Inferior parietal cortex (tissue), 1 donor: ENCODE results near the gene ANKRD34C.
A peak's percentile ranks its signal among the peaks of the same experiment; 100 is the strongest.

Experiments used
- DNase-seq: peaks from one replicate; pipeline ENCODE4 v3.0.0-alpha.2; 2016; ENCODE audit errors: extremely low spot score

ANKRD34C gene

DNA sequence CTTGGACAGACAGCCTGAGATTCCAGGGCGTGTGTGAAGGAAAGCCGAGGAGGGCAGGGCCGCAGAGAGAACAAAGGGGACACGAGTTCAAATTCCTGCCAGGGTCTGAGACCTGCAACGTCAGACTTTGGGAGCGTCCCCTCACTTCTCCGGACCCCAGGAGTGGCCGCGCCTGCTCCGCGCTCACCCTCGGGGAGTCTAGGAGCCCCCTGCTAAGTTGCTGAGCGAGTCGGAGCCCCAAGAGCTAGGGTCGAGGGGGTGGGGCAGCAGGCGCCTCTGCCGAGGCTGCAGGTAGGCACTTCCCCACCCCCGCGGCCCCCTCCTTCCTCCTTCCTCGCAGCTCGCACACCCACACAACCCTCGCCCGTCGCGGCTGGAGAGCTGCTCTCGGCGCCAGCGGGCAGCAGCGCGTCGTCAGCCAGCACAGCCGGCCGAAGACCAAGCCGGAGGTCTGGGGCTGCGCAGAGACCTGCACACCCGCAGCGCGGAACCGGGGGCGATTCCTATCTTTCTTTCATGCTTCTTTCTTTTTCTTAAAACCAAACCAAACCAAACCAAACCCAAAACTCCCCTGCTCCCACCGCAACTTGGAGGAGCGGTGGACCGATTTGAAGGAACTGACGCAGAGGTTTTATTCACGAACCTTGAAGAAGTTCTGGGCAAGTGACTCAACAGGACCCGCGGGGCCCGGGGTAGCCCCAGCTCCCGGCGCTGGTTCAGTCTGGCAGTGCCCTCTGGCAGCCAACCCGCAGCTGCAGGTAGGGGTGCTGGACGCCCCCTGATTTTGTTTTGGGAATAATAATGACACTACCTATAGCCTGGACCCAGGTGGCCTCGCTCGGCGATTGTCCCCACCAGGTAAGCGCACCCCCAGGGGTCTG lies at the start of gene ANKRD34C:
Gene ANKRD34C (plus strand): TSS at position 352 of the 881 bp plus-strand sequence. CDS start 10,563 bp downstream, outside the sequence.
- DNase-seq, result no peak

- DNase-seq, result no peak
These were observed 49.3 kb upstream of the ANKRD34C start for GRCh38 chr15:79233236-79233635.

DNA sequence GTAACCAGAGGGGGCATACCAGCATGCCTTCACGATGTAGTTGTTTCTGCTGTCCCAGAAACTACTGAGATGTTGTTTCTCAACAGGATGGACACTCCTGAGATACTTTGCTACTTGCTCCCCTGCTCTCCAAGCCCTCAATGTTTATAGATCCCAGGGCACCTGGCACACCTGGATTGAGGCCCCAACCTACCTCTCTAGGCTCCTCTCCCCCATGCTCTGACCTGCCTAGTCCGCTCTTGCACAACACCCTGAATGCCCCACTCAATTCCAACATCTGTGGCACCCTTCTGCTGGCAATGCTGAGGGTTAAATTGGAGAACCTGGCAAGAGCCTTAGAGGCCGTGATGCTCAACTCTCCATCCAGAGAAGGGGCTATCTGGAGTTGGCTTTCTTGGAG lies 42.5 kb upstream of the ANKRD34C start:
- DNase-seq, result no peak

DNA sequence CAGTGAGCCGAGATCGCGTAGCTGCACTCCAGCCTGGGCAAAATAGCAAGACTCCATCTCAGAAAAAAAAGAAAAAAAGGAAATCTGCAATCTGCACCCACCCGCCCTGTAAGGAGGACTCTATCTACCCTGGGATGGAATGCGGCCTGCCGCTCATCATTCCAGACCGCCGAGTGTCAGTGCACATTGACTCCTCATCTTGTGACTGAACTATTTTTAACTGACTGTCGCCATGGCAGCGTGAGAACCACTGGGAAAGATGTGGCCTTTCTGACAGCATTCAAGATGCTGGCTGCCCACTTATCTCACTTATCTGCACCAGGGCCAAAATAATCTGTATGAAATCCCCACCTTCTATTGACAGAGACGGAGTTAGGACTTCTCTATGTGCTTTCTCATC lies 38.8 kb upstream of the ANKRD34C start:
- peak; percentile 19 for DNase-seq

DNA sequence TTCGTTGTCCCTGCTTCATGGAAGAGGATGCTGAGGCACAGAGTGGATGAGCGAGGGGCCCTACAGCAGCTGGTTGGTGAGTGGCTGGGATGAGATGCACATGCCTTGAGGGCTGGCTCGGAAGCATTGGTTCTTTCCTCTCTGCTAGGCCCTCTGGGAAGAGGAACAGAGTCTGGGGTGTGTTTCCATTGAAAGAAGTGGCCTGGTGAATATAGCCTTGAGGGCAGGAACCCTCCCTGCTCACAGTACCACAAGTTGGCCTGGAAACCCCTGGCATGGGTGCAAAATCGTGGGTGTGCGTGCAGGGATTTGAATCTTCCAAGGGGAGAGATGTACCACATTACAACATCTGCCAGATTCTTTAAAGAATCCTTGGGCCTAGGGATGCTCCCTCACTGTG lies 37.6 kb upstream of the ANKRD34C start:
- no peak for DNase-seq

DNA sequence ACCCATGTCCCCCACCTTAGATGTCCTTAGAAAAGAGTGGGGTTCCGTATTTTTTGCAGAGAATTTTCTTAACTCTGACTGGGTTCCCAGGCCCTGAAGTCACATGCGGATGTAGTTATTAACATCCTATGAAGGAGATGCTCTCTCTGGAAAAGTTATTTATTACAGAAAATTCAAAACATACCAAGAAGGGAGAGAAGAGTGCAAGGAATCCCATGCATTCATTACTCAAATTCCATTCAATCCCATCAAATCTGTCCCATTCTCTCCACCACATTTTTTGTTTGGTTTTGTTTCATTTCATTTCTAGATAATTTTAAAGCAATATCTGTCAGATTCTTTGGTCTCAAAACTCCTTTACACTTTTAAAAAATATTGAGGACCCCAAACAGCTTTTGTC lies 34.3 kb upstream of the ANKRD34C start:
- DNase-seq, result no peak

- no peak for DNase-seq
These were observed 25.1 kb upstream of the ANKRD34C start for GRCh38 chr15:79257454-79257853.

GRCh38 chr15:79261836-79262235 lies 20.7 kb upstream of the ANKRD34C start:
- DNase-seq, result no peak

DNA sequence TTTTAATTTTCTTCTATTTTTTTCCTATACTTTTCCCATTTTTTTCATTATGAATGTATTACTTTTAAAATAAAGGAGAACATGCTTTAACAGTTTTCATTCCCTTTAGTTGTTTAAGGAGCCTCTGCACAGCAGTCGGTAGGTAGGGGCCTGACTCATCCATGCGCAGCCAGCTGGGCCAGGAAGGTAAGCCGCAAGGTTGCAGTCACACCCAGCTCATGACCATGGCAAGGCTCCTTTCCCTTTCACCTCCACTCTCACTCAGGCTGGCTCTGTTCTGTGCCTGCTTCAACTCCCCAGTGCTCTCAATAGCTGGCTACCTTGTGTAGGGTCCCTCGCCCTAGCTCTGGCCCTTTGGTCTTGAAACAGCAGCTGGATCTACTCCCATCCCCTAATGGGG lies 17.4 kb upstream of the ANKRD34C start:
- DNase-seq, result no peak

- peak; percentile 49 for DNase-seq
These were observed 16.4 kb upstream of the ANKRD34C start for GRCh38 chr15:79265987-79266579.

GRCh38 chr15:79283252-79284048 lies 928 bp downstream of the ANKRD34C start:
- no peak for DNase-seq

DNA sequence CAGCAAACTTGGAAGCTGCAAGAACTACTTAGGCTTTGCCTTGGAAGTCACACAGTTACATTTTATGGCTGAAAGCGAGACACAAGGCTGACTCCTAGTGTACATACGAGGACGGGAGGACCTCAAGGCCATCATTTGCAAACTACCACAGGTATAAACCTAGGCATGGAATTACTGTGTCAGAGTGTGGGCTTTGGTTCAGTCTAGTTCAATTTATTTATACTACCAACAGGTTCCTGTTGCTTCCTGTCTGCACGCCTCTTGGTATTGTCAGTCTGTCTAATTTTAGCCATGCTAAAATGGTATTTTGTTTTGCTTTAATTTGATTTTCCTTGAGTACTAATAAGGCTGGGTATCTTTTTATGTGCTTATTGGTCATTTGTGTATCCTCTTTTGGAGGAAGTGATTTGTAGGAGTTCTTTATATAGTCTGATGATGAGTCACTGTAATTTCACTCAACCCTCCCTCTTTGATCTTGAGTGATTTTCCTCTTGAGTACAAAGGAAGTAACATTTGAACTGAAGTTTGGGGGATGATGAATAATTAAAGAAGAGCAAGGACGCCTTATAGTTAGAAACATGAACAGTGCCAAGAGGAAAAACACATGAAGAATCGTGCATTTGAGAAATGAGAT lies 8.2 kb downstream of the ANKRD34C start:
- DNase-seq, result no peak

DNA sequence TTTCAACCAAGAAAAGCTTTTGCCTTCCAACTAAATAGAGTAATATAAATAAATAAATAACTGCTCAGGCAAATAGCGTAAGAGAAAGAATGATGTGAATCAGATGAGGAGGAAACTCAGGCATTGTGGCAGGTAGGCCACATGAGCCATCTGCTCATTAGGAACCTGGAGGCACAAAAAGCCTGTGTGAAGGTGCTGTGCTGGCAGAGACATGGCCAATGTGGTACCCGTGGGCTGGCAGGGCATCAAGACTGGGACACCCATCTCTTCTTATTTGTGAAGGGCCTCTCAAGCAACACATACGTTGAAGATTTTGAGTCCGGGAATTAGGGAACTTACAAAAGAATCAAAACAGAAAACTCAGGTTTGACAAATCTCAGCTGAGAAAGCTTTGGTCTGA lies 9.5 kb downstream of the ANKRD34C start:
- no peak for DNase-seq

DNA sequence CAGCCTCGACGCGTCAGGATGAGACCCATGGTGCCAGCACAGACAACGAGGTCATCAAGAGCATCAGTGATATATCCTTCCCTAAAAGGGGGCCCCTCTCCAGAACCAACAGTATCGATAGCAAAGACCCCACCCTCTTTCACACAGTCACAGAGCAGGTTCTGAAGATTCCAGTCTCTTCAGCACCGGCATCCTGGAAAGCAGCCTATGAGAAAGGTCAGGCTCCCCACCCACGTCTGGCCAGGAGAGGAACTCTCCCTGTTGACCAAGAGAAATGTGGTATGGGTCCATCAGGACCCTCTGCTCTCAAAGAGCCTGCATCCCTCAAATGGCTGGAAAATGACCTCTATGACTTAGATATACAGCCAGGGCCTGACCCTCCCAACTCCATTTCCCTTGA lies 11.6 kb downstream of the ANKRD34C start:
- DNase-seq, result no peak

GRCh38 chr15:79296583-79296982 lies 14.1 kb downstream of the ANKRD34C start:
- no peak for DNase-seq

DNA sequence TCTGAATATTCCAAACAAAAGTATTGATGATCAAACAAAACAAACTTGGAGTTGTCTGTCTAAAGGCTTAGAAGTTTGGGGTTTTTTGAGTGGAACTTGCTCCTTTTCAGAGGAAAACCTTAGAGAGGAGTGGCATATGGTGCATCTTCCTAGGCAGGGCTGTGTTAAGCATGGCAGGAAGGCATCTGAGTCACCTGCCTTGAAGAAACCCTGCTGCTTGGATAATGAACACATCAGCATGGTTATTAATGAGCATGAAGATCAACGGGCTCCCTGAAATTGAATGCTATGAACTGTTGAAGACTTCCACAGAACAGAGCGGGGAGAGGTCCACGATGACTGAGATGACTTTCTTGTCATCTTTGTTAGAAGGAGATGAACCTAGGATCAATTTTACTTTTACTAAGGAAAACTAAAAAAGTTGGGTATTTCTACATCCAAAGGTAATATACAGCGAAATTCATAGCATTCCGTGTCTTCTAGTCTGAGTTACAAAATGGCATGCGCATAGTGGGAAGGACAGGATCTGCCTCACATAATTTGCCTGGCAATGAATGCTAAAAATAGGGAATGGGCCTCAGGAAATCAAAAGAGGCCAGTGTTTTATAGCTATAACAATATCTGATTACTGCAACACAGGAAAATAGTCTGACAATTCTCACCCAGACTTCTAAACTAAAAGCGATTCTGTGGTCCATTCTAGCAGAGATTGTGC lies 16.8 kb downstream of the ANKRD34C start:
- no peak for DNase-seq

- no peak for DNase-seq
These were observed 17.3 kb downstream of the ANKRD34C start for GRCh38 chr15:79299841-79300235.

DNA sequence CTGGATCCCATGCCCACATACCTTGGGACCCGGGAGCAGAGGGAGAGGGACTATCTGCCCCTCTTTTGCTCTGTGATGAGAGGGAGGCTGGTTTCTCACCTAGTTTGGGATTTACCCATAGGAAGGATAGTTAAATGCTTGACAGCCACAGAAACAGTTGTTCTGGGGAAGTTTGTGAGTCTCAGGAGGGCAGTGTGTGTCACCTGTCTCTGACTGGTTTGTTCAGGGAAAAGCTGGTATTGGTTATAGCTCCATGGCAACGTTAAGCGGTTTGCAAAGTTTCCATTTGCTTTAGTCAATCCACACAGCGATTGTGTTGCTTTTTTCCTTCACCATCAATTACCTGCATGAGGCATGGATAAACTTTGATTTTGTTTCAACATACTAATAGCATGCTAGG lies 24.7 kb downstream of the ANKRD34C start:
- no peak for DNase-seq

- DNase-seq, result no peak
These were observed 26.4 kb downstream of the ANKRD34C start for GRCh38 chr15:79308874-79309273.

- DNase-seq, result peak; percentile 29
These were observed 28.1 kb downstream of the ANKRD34C start for GRCh38 chr15:79310612-79310984.
